ENCODE measurements around the gene ARHGAP30. TPM values are rescaled to one million over a fixed set of nuclear protein-coding genes. Genes with fewer than 3 reads are reported as not detected.
A peak's percentile ranks its signal among the peaks of the same experiment; 100 is the strongest.

ARHGAP30 gene
- total and polyA plus RNA-seq, 2 of the 8 experiments (the other 6 are each of a cell fraction or from before 2014, with no cell fraction given), result 0.27 to 0.39 TPM

- H2BK20ac ChIP-seq (ENCODE audit: low read length), result no peak within 1 kb of the TSS
- 0 out of 2 replicates have a peak within 1 kb of the TSS, but pooled peaks have one; percentile 75 for H2BK12ac ChIP-seq (ENCODE audit: low read depth, low read length)
- no peak within 1 kb of the TSS for H2BK120ac ChIP-seq (replicated peaks; ENCODE audit: low read depth, low read length)
- CTCF ChIA-PET (ENCODE audit: partially characterized antibody), result interaction anchor here (1.1 to 6.7 kb wide), 7 partner anchors 16 to 145 kb away, joined by 3 to 73 read pairs (median 3); partner anchors contain the start of gene KLHDC9
- no peak within 1 kb of the TSS for H3K14ac ChIP-seq (ENCODE audit: insufficient read length)
- FAIRE-seq (no peak), DNase-seq (ENCODE audit: low read depth in 1 of 2, low spot score in 2 of 2) (peak in 1 of 2 experiments; percentile 88)
- peak within 1 kb of the TSS; percentile 51 for H4K91ac ChIP-seq (replicated peaks; ENCODE audit: insufficient read length, low read length)
- H3K27ac ChIP-seq (ENCODE audit: low read depth, low read length), result 0 out of 2 replicates have a peak within 1 kb of the TSS, but pooled peaks have one; percentile 22
- 1% methylated on average over 43 of the region's 54 CpGs; no CpG with 5 or more reads in 1 of the 2 experiments for WGBS, 2 experiments (ENCODE audit: extremely low coverage in 1 of 2, insufficient coverage in 1 of 2, insufficient read length in 1 of 2, insufficient replicate concordance in 2 of 2, low coverage in 1 of 2, low lambda C conversion rate in 2 of 2, missing lambda C conversion rate in 1 of 2)
- peaks cover 24 to 36% (median 31%) of the 10 kb centered on the region in 4 experiments; a peak in 6 of 8 replicates for H3K36me3 ChIP-seq (ENCODE audit: control insufficient read depth in 2 of 4, insufficient read depth in 4 of 4, low read length in 3 of 4)
- H3K4me3 ChIP-seq (ENCODE audit: extremely low read depth in 1 of 4, insufficient read depth in 2 of 4, low read depth in 3 of 4, low read length in 4 of 4), result peak within 1 kb of the TSS; percentile 64 to 97 (median 85)
- peak within 1 kb of the TSS; percentile 76 for H4K5ac ChIP-seq (ENCODE audit: insufficient read length, low read depth, low read length)
- no peak within 1 kb of the TSS for H2AK5ac ChIP-seq (ENCODE audit: low read depth, low read length)
- H4K8ac ChIP-seq (ENCODE audit: extremely low read depth, insufficient read depth, low read length), result peak within 1 kb of the TSS; percentile 54; the same call in 1 of the 2 replicates
- peaks cover 5 to 11% (median 8%) of the 10 kb centered on the region in 4 experiments; a peak in 6 of 7 replicates for H3K4me1 ChIP-seq (replicated peaks in 1 of 4; ENCODE audit: control insufficient read depth in 3 of 4, insufficient read depth in 4 of 4, low read length in 3 of 4)
- peak within 1 kb of the TSS; percentile 68 to 73 for H3K4me2 ChIP-seq (ENCODE audit: insufficient read depth in 1 of 2, low read depth in 2 of 2, low read length in 2 of 2)
- H2BK15ac ChIP-seq (ENCODE audit: low read length), result no peak within 1 kb of the TSS; the same call in 1 of the 2 replicates
- peaks cover 0 to 17% of the 10 kb centered on the region in 2 experiments; a peak in 1 of 4 replicates for H3K79me2 ChIP-seq (ENCODE audit: control insufficient read depth in 1 of 2, insufficient read depth in 2 of 2, low read length in 2 of 2)
- peak within 1 kb of the TSS; percentile 90 for H3K56ac ChIP-seq (replicated peaks; ENCODE audit: insufficient read length, low read depth, low read length)
- H2AFZ ChIP-seq (ENCODE audit: low read length), result no peak within 1 kb of the TSS; the same call in 1 of the 2 replicates
- peak within 1 kb of the TSS; percentile 40 to 72 (median 59) for H3K9ac ChIP-seq (replicated peaks in 1 of 4; ENCODE audit: extremely low read depth in 1 of 4, low read depth in 3 of 4, low read length in 3 of 4)
- peak within 1 kb of the TSS; percentile 81 for H3K18ac ChIP-seq (ENCODE audit: extremely low read depth, low read length)
- no peaks in the 10 kb centered on the region for H3K27me3 ChIP-seq (replicated peaks in 1 of 4; ENCODE audit: control insufficient read depth in 3 of 4, extremely low read depth in 1 of 4, insufficient read depth in 3 of 4, low read length in 3 of 4)
- no peak within 1 kb of the TSS for H3K23ac ChIP-seq (ENCODE audit: insufficient read length)
- no peak within 1 kb of the TSS for H3K4ac ChIP-seq (replicated peaks; ENCODE audit: insufficient read length, low read depth, low read length)
- H3K23me2 ChIP-seq (ENCODE audit: low read depth, low read length), result peaks cover 3% of the 10 kb centered on the region; the same call in 1 of the 2 replicates
- peaks cover 5% of the 10 kb centered on the region for H3K79me1 ChIP-seq (ENCODE audit: low read depth, low read length)
- H3K9me3 ChIP-seq (ENCODE audit: insufficient read depth in 2 of 2, low read depth in 1 of 2, low read length in 1 of 2), result no peaks in the 10 kb centered on the region
- H4K20me1 ChIP-seq (replicated peaks in 1 of 2; ENCODE audit: control insufficient read depth in 1 of 2, insufficient read depth in 2 of 2, low read length in 2 of 2), result peaks cover 0 to 8% of the 10 kb centered on the region in 2 experiments
- peak within 1 kb of the TSS; percentile 91 for H2BK5ac ChIP-seq (ENCODE audit: low read depth, low read length)
- POLR2A ChIA-PET (ENCODE audit: partially characterized antibody), result interaction anchor here (0.6 to 3.4 kb wide), 16 partner anchors 9 to 127 kb away, joined by 3 to 50 read pairs (median 3); partner anchors contain the start of gene F11R
- TF ChIP-seq RXRA (IDR thresholded peaks at IDR 0.05; ENCODE audit: insufficient read depth, low read depth, low read length) (no peak), NRF1 (IDR thresholded peaks at IDR 0.05; ENCODE audit: low read depth, low read length) (no peak), EZH2 (IDR thresholded peaks at IDR 0.05; ENCODE audit: low read depth, low read length, severe bottlenecking) (no peak), CHD1 (IDR thresholded peaks at IDR 0.05; ENCODE audit: low read depth, low read length) (no peak), ATF3 (IDR thresholded peaks at IDR 0.05; ENCODE audit: insufficient read depth, low read depth, low read length) (no peak), SAP30 (IDR thresholded peaks at IDR 0.05; ENCODE audit: insufficient read depth, insufficient replicate concordance, low read length) (peak; percentile 58), RBBP5 (IDR thresholded peaks at IDR 0.05; ENCODE audit: borderline replicate concordance, low read depth, low read length) (no peak), FOSL1 (IDR thresholded peaks at IDR 0.05; ENCODE audit: insufficient read depth, low read depth, low read length) (no peak), CEBPB (IDR thresholded peaks at IDR 0.05; ENCODE audit: low read depth, low read length) (no peak), JUND (IDR thresholded peaks at IDR 0.05; ENCODE audit: low read length) (no peak), CBX5 (IDR thresholded peaks at IDR 0.05; ENCODE audit: low read depth, low read length) (no peak)
Measured at GRCh38 chr1:161038523-161039153, 31.1 kb downstream of the ARHGAP30 start, which contains the start of gene TSTD1. Gene TSTD1, minus strand, starts transcription at chr1:161038964. Its CDS starts 75 bp downstream, at chr1:161038889.

Measured in H1 (cell line).